HG02938 (cell line): ENCODE data around the gene OR8G1.
"Not testable (repeated sequence)": the region's sequence is repeated elsewhere in the genome, so short reads cannot be mapped to it uniquely, and the experiment has no call there.

Source experiments
- ATAC-seq: cut with Tn5 transposase; IDR thresholded peaks from one replicate; pipeline ENCODE4 v1.9.1; 2021; ENCODE audit warnings: mild to moderate bottlenecking, moderate library complexity; ENCODE audit not compliant: unreplicated experiment

Gene OR8G1

DNA sequence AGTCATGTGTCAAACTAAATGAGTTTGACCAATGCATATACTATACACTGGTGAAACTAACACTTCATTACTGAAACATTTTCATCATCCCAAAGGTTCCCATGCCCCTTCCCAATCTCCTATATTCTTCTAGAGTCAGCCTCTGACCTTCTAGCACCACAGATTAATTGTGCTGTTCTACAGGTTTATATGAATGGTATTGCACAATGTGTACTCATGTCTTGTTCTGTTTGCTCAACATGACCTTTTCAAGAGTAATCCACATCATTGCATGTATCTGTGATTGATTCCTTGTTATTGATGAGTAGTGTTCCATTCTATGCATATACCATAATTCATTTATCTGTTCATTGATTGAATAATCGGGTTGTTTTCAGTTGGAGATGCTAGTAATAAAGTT lies 7.5 kb upstream of the OR8G1 start:
- ATAC-seq, result no peak

DNA sequence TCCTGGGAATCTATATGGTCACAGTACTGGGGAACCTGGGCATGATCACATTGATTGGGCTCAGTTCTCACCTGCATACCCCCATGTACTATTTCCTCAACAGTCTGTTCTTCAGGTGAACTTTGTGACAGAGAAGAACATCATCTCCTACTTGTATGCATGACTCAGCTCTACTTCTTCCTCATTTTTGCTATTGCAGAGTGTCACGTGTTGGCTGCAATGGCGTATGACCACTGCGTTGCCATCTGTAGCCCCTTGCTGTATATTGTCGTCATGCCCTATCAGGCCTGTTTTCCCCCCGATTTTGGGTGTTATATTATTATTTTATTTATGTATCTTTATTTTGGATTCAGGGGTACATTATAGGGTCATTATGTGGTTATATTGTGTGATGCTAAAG lies 2.4 kb upstream of the OR8G1 start:
- no peak for ATAC-seq

DNA sequence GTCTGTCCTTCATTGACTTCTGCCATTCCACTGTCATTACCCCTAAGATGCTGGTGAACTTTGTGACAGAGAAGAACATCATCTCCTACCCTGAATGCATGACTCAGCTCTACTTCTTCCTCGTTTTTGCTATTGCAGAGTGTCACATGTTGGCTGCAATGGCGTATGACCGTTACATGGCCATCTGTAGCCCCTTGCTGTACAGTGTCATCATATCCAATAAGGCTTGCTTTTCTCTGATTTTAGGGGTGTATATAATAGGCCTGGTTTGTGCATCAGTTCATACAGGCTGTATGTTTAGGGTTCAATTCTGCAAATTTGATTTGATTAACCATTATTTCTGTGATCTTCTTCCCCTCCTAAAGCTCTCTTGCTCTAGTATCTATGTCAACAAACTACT lies 9.0 kb downstream of the OR8G1 start:
- not testable (repeated sequence) for ATAC-seq

DNA sequence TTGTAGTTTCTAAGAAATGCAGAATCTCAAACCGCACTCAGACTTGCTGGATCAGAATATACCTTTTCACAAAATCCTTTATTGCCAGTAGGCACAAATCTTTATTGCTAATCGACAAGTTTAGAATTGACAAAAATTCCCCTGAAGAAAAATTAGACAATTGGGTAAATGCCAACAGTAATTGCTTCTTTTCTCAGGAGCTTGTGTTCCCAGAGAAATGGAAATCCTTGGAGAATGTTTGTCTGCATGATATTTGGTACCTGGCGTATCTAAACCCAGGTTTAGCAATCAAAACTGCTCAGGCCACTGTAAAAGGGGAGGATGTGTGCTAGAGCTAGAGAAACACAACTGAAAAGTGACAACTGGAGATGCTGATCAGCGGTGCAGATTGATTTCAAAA lies 15.2 kb downstream of the OR8G1 start, which contains the start of gene OR8G5:
OR8G5 (plus strand) TSS at position 301 of the 400 bp plus-strand sequence. CDS start 8,556 bp downstream, outside the sequence.
- no peak for ATAC-seq

DNA sequence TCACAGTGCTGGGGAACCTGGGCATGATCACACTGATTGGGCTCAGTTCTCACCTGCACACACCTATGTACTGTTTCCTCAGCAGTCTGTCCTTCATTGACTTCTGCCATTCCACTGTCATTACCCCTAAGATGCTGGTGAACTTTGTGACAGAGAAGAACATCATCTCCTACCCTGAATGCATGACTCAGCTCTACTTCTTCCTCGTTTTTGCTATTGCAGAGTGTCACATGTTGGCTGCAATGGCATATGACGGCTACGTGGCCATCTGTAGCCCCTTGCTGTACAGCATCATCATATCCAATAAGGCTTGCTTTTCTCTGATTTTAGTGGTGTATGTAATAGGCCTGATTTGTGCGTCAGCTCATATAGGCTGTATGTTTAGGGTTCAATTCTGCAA lies 24.1 kb downstream of the OR8G1 start:
- not testable (repeated sequence) for ATAC-seq

DNA sequence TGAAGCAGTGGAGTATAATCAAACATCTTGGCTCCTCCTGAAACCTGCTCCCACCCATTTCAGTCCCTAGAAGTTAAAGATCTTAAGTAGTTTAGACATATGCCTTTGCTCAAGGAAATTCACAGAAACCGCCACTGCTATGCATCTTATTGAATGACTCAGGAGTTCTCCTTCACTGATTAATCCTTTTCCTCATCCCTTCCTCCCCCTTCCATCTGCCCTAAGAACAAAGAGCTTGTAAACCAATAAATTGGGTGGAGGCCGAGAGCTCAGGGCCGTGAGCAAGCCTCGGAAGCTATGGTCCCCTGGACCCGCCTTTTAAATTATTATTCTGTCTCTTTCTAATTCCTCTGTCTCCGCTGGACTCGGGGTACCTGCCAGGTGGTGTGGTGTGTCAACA lies 30.0 kb downstream of the OR8G1 start:
- ATAC-seq, result not testable (repeated sequence)

DNA sequence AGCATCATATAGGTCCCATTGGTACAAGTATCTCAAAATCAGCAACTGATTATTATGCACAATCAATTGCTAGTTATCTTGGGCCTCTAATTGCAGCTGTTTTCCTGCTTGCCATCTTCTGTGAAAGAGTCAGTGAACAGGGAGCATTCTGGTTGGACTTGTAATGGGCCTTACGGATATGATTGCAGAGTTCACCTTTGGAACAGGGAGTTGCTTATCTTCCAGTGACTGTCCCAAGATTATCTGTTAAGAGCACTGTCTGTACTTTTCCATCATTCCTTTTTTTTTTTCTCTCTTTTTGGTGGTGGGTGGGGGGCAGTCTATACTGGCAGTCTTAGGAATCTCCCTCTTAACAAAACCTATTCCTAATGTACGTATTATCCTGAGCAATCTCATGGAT lies 33.1 kb downstream of the OR8G1 start:
- ATAC-seq, result no peak

DNA sequence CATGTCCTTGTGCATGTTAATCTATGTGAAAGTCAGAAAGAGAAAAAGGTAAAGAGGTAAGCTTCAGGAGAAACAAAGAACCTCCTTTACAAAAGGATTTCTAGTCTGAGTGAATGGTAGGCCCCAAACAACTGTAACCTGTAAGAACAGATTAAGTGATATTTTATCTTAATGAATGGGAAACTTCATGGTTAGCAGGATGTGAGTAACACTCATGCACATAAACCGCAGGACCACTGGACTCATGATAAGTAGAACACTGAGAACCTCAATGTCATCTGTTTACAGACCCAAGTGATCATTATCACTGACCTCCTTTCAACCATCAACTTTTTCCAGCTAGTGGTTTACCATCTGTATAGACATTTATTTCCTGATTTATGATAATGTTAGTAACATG lies 35.2 kb downstream of the OR8G1 start:
- no peak for ATAC-seq

DNA sequence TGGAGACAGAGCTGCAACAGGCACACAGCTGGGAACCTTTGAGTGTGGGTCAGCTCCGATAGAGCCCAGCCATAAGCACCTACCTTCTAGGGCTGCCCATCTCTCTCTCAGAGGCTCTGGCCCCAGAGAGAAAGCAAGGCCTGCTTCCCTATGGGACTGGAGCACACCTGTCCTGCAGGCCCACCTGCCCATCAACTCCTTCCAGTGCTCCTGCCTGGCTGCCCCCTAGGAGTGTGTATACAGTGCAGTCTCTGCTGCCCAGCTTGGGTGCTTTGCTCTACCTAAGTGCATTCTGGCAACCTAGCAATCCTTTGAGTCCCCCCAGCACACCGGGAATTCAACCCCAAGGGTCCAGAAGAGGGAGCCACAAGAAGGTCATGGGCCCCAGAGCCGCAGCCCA lies 36.3 kb downstream of the OR8G1 start:
- no peak for ATAC-seq

DNA sequence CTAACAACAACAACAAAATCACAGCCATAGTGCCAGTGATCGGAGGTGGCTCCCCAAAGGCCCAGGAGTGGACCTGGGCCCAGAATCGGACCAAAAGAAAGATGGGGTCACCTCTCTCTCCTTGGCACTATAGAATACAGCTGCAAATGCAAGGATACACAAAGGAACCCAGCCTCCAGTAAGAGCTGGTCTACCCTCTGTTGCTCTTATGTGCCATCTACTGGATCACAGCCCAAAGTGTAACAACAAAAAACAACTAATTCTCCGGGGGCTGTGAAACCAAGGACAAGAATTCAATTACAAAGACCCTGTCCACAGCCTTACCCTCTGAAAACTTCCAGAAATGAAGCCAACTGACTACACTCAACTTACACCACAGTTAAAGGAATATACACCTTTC lies 36.9 kb downstream of the OR8G1 start:
- no peak for ATAC-seq

DNA sequence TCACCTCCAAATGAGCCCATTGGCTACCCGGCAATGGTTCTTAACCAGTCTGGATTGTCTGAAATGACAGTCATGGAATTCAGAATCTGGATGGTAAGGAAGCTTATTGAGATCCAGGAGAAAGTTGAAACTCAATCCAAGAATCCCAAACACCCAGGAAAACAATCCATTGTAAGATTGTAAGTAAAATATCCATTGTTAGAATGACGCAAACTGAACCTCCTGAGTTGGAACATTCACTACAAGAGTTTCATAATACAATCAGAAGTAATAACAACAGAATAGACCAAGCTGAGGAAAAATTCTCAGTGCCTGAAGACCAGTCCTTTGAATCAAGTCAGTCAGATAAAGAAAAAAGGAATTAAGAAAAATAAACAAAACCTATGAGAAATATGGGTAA lies 37.4 kb downstream of the OR8G1 start:
- no peak for ATAC-seq

DNA sequence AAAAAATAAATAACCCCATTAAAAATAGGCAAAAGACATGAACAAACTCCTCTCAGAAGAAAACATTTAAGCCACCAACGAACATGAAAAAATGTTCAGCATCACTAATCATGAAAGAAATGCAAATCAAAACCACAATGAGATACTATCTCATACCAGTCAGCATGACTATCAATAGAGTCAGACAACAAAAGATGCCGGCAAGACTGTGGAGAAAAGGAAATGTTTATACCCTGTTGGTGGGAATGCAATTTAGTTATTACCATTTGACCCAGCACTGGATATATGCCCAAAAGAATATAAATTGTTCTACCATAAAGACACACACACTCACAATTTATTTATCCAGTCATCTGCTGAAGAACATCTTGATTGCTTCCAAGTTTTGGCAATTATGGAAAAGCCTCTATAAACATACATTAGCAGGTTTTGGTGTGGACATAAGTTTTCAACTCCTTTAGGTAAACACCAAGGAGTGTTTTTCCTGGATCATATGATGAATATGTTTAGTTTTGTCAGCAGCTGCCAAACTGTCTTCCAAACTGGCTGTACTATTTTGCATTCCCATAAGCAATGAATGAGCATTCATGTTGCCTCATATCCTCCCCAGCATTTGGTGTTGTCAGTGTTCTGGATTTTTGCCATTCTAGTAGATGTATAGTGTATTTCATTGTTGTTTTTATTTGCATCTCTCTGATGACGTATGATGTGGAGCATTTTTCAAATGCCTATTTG lies 44.9 kb downstream of the OR8G1 start:
- ATAC-seq, result no peak

DNA sequence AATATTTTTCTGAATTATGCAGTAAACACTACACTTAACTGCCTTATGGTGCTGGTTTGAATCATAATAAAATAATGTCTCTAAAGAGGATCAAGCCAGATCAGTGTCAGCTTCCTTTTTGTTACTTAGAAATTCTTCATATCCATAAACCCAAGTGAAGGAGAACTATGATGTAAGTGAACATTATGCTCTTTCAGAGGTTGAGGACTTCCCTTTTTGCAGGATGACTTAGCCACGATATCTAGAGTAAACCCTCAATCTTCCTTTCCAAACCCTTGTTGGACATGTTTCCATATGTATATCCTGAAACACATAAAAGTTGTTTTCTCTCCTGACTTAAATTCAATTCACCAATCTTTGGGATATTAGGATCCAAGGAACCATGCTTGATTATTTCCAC lies 53.8 kb downstream of the OR8G1 start:
- no peak for ATAC-seq

DNA sequence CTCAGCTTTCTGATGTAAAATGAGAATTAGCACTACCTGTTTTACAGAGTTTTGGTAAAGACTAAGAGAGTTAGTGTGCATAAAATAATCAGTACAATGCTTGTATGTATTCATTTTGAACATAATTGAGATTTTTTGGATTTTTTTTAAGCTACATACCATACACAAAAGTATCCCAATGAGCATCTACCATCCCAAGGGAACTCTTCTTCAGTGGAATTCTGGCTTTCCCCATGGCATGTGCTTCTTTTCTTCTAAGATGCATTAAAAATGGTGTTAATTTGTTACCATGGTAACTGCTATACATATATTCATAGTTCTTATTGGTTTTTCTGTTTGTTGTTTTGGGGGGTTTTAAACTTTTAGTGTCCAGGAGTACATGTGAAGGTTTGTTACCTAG lies 55.1 kb downstream of the OR8G1 start:
- ATAC-seq, result no peak

DNA sequence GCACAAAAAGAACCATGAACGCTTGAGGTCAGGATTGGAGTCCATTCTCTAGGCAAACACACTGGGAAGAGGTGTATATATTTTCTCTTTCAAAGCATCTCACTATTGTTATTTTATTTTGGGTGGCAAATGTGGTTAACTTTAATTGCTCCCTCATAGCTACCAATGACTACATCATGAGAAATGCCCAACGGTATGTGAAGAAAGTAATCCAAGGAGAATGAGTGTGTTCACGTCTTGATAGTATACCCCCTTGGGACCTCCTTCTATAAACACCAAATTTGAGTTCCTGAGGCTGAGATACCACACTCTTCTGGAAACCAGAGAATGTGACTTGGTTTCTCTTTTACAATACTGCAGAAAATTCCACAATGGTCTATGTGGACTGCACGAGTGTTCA lies 57.0 kb downstream of the OR8G1 start:
- no peak for ATAC-seq

DNA sequence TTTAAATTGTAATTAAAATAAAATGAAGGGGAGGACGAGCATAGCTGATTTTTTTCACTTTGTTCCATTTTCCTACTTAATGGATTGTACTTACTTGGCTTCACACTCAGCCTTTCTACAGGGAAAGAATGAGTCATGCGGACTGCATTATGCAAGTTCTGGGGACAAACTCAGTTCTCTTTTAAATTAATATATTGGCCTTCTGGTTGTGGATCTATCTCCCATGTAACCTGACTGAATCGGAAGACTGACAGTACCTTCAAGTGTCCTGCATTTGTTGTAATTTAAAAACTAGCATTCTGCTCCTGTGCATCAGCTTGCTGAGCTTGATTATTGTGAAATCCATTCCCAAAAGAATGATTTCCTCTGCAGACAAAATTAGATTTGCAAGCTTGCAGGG lies 60.7 kb downstream of the OR8G1 start:
- no peak for ATAC-seq

DNA sequence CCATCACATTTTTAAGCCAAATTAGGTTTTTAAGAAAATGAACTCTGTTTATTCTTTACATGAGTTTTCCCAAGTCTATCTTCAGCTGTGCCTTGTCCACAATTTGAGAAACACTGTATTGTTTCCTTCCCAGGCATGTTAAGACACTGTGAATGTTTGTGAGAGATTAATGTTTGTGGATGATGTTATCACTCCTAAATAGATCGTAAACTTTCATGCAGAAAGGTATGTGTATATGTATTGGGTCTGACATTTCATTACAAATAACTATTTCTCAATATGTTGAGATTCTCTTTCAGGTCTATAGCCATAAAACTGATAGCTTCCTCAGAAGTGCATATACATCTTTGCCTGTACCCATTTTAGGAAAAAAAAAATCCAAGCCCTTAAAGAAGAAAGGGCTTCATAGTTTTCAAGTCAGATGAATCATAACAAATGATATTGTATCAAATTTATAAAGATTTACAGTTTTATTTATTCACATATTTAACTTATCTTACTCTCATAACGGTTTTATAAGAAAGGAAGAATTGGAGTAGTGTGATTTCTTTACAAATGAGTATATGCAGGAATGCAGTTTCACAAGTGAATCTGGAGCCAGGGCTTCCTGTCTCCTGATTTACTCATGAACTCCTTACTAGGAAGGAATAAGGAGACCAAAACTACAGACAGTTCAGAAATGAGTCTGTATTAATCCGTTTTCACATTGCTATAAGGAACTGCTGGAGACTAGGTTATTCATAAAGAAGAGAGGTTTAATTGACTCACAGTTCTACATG lies 61.6 kb downstream of the OR8G1 start:
- no peak for ATAC-seq
